HFFc6 (cell line): Measurements from ENCODE around the gene NOVA2. TPM values are rescaled to one million over a fixed set of nuclear protein-coding genes. Genes with fewer than 3 reads are reported as not detected.

Source experiments
- DNase-seq: peaks from one replicate; pipeline ENCODE4 v3.0.0-alpha.2; 2018
- H3K27ac Mint-ChIP-seq: 2 replicates; pipeline ENCODE4 v1.8.0; 2020; ENCODE audit warnings: mild to moderate bottlenecking, mixed read lengths
- H3K27me3 Mint-ChIP-seq: 2 replicates; pipeline ENCODE4 v1.8.0; 2021; ENCODE audit warnings: mild to moderate bottlenecking, moderate library complexity, mixed read lengths; ENCODE audit not compliant: insufficient read depth
- H3K36me3 Mint-ChIP-seq: 2 replicates; pipeline ENCODE4 v1.8.0; 2021; ENCODE audit warnings: low read depth, mixed read lengths
- H3K4me1 Mint-ChIP-seq: 2 replicates; pipeline ENCODE4 v1.8.0; 2020; ENCODE audit warnings: low read depth, mixed read lengths
- H3K4me3 Mint-ChIP-seq: 2 replicates; pipeline ENCODE4 v1.8.0; 2020; ENCODE audit warnings: mild to moderate bottlenecking, moderate library complexity, mixed read lengths
- H3K9me3 Mint-ChIP-seq: 2 replicates; pipeline ENCODE4 v1.8.0; 2020; ENCODE audit warnings: mild to moderate bottlenecking, mixed read lengths
- total RNA-seq, 6 experiments: library from RNA; stranded (reverse); fragmentation: NEBNext Ultra II Directional; extraction: Animal tissue kit (Norgen Biotek cat#: 25700); gene quantifications; 2 replicates in 1 of 6; 3 replicates in 5 of 6; pipeline ENCODE4 v1.2.3, GENCODE V29; 2021
- TF ChIP-seq, protein P1 (sequence below): fragments of 200-600 bp; sonication (generic); IDR thresholded peaks from 2 replicates; pipeline ENCODE4 v1.5.0; 2021; ENCODE audit warnings: antibody characterized with exemption, mild to moderate bottlenecking

Gene NOVA2
- total RNA-seq, 6 experiments from 2014 or later = 0.03 to 0.14 (median 0.10) TPM; not detected in 2

- peaks cover 19% of the 10 kb centered on the region for H3K4me1 Mint-ChIP-seq
- peak; percentile 71 for DNase-seq
- H3K36me3 Mint-ChIP-seq = peaks cover 4% of the 10 kb centered on the region; the same call in 1 of the 2 replicates
- peak overlapping the region; percentile 90 for H3K4me3 Mint-ChIP-seq
- no peak overlapping the region for H3K27ac Mint-ChIP-seq
- TF ChIP-seq, protein P1, sequence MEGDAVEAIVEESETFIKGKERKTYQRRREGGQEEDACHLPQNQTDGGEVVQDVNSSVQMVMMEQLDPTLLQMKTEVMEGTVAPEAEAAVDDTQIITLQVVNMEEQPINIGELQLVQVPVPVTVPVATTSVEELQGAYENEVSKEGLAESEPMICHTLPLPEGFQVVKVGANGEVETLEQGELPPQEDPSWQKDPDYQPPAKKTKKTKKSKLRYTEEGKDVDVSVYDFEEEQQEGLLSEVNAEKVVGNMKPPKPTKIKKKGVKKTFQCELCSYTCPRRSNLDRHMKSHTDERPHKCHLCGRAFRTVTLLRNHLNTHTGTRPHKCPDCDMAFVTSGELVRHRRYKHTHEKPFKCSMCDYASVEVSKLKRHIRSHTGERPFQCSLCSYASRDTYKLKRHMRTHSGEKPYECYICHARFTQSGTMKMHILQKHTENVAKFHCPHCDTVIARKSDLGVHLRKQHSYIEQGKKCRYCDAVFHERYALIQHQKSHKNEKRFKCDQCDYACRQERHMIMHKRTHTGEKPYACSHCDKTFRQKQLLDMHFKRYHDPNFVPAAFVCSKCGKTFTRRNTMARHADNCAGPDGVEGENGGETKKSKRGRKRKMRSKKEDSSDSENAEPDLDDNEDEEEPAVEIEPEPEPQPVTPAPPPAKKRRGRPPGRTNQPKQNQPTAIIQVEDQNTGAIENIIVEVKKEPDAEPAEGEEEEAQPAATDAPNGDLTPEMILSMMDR = peak; percentile 93
- H3K27me3 Mint-ChIP-seq = peaks cover 10% of the 10 kb centered on the region; the same call in 1 of the 2 replicates
- H3K9me3 Mint-ChIP-seq = no peaks in the 10 kb centered on the region
These were observed 42.9 kb upstream of the NOVA2 start for GRCh38 chr19:46016426-46017094.

GRCh38 chr19:46015687-46016425 lies 42.2 kb upstream of the NOVA2 start:
- Mint-ChIP-seq H3K9me3 (no peaks in the 10 kb centered on the region), H3K4me1 (peaks cover 19% of the 10 kb centered on the region), H3K4me3 (peak overlapping the region; percentile 90), H3K36me3 (peaks cover 4% of the 10 kb centered on the region; the same call in 1 of the 2 replicates), H3K27me3 (peaks cover 10% of the 10 kb centered on the region; the same call in 1 of the 2 replicates), H3K27ac (no peak overlapping the region)
- TF ChIP-seq, protein P1 = no peak
- DNase-seq = no peak

DNA sequence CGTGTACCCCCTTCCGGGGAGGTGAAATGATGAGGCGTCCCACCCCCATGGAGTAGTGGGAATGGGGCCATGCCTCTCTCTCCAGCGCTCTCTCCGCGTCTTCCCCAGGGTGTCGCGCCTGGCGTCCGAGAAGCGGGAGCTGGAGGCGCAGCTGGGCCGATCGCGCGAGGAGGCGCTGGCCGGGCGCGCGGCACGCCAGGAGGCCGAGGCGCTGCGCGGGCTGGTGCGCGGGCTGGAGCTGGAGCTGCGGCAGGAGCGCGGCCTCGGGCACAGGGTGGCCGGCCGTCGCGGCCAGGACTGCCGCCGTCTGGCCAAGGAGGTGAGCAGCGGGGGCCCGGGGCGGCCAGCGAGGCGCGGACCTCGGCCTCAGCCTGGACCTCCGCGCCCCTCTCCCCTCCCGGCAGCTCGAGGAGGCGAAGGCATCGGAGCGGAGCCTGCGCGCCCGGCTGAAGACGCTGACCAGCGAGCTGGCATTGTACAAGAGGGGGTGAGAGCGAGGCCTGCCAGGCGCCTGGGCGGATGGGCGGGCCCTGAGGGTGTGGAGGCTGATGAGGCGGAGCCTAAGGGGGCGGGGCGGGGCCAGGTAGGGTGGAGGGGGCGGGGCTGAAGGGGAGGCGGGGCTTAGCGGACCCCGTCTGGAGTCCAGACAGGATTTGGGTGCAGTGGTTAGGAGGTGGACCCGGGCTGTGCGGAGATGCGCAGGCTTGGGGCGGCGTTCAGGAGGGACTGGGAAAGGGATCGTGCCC lies 41.4 kb upstream of the NOVA2 start:
- Mint-ChIP-seq H3K4me1 (peaks cover 15% of the 10 kb centered on the region), H3K27me3 (peaks cover 5% of the 10 kb centered on the region; the same call in 1 of the 2 replicates), H3K9me3 (no peaks in the 10 kb centered on the region), H3K36me3 (peaks cover 4% of the 10 kb centered on the region; the same call in 1 of the 2 replicates), H3K27ac (no peak overlapping the region), H3K4me3 (peak overlapping the region; percentile 49; the same call in 1 of the 2 replicates)
- TF ChIP-seq, protein P1 = no peak
- DNase-seq = no peak

GRCh38 chr19:46014534-46014933 lies 40.9 kb upstream of the NOVA2 start:
- peaks cover 11% of the 10 kb centered on the region for H3K4me1 Mint-ChIP-seq
- DNase-seq = no peak
- no peak overlapping the region for H3K4me3 Mint-ChIP-seq
- H3K27ac Mint-ChIP-seq = no peak overlapping the region
- no peaks in the 10 kb centered on the region for H3K9me3 Mint-ChIP-seq
- H3K27me3 Mint-ChIP-seq = peaks cover 4% of the 10 kb centered on the region; the same call in 1 of the 2 replicates
- TF ChIP-seq, protein P1 = no peak
- H3K36me3 Mint-ChIP-seq = peaks cover 4% of the 10 kb centered on the region; the same call in 1 of the 2 replicates
